Medulla oblongata (tissue), 1 donor: ENCODE measurements around the gene PITPNC1.
"Not testable (repeated sequence)": the region's sequence is repeated elsewhere in the genome, so short reads cannot be mapped to it uniquely, and the experiment has no call there.

ENCODE experiments used
- DNase-seq: peaks from one replicate; pipeline ENCODE4 v3.0.0-alpha.2; 2015; ENCODE audit errors: extremely low spot score

Gene PITPNC1

DNA sequence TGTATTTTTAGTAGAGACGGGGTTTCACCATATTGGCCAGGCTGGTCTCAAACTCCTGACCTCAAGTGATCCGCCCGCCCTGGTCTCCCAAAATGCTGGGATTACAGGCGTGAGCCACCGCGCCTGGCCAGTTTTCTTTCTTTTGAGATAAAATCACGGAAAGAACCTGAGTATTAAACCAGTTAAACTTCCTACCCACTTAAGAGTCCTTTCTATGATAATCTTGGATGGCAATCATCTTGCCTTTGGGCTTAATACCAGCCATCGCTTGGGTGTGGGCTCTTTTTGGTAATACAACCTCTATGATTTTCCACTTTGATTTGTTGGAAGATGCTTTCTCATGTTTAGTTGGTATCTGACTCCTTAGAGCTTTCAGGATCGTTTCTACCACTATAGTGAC, 24.0 kb downstream of the PITPNC1 start:
- DNase-seq: no peak

DNA sequence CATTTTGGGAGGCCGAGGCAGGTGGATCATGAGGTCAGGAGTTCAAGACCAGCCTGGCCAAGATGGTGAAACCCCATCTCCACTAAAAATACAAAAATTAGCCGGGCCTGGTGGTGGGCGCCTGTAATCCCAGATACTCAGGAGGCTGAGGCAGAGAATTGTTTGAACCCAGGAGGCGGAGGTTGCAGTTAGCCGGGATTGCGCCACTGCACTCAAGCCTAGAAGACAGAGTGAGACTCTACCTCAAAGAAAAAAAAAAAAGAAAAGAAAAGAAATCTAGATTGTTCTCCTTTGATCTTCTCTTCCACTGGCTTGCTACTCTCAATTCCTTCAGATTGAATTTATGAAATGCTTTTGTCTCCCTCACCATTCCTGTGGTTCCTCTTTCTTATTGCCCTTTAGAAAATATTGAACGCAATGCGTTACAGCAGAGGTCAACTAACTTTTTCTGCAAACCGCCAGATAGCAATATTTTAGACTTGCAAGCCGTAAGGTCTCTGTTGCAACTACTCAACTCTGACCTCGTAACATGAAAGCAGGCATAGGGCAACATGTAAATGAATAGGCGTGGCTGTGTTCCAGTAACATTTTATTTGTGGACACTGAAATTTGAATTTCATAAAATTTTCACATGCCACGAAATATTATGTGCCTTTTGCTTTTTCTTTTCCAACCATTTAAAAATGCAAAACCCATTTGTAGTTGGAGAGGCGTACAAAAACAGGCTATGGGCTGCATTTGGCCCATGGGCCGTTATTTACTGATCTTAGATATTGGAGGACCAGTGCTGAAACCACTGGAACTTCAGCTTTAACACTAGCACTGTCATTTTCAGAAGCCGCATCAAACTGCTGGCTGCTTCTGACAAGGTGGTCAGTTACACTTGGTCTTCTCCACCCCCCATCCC, 24.8 kb downstream of the PITPNC1 start:
- no peak for DNase-seq

DNA sequence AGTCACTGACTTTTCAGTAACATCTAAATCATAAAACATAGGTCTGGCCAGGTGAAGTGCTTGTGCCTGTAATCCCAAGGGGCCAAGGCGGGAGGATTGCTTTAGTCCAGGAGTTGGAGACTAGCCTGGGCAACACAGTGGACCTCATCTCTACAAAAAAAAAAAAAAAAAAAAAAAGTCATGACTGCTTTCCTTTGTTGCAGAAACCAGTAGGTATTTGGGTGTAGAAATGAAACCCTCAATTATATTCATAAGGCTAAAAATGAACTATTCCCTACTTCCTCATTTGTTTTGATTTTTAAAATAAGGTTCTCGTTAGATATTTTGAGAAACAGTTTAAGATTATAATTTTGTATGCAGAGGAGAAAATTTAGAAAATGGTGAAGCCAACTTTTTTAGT, 26.0 kb downstream of the PITPNC1 start:
- no peak for DNase-seq

DNA sequence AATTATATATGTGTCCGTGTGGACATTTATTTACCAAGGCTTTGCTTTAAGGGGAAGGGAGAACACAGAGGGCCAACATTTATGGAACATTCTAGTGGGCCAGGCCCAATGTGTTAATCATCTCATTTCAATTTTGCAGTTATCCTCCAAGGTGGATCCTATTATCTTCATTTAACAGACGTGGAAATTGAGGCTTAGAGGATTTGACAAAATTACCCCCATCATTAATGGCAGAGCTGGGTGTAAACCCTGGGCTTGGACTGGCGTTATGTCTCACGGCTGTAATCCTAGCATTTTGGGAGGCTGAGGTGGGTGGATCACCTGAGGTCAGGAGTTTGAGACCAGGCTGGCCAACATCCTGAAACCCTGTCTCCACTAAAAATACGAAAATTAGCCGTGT, 26.4 kb downstream of the PITPNC1 start:
- no peak for DNase-seq

DNA sequence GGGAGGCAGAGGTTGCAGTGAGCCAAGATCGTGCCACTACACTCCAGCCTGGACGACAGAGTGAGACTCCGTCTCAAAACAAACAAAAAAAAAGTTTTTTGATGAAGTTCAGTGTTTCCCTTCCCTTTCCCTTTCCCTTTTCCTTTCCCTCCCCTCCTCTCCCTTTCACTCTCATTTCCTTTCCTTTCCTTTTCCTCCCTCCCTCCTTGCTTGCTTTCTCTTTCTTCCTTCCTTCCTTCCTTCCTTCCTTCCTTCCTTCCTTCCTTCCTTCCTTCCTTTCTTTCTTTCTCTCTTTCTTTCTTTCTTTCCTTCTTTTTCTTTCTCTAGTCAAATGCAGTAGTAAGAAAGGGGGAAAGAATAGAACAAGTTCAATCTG, 31.4 kb downstream of the PITPNC1 start:
- not testable (repeated sequence) for DNase-seq

DNA sequence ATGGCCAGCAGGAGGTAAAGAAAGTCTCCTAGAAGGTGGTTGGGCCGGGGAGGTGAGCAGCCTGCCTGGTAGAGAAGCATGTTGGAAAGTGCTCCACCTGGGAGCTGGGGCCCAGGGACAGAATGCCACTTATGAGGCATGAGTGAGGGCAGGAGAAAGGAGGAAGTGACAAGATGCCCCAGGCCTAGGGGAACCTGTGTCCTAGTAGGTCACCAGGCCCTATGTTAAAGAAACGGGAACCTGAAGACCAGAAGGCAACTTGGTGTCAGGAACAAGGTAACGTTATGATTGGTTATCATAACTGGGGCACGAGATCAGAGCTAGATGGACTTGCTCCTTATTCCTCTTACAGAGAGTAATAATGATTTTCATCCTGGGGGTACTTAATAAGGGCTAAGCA, 34.3 kb downstream of the PITPNC1 start:
- DNase-seq: no peak

DNA sequence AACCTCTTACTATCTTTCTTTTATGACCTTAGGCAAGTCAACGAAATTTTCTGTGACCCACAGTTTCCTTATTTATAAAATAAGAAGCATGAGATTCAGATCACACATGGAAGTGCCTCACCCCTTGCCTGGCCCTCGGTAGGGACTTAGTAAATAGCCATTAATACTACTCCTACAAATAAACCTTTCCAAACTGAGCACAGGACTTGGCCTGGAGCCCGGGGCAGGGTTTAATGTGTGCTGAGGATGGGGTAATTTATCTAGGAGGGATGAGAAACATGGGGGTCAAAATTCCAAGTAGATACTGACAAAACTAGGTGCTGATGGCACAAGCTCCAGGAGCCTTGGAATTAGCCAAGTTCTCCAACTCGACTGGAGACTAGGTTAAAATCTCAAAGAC, 35.0 kb downstream of the PITPNC1 start:
- no peak for DNase-seq

DNA sequence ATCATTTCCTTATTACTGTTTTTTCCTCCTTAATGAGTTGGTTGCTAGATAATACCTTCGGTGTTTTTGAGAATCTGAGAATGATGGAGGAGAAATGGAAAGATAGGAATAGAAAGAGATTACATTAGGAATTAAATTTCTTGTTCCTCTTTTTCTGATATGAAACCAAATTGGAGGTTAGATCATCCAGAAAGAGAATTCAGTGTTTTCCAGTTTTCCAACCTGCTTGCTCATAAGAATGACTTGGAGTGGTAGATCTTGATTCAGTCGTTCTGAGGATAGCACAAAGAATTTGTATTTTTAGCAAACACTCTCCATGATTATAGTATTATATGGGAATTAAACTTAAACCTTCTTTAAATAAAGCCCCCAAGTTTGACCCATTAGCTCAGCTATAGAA, 35.9 kb downstream of the PITPNC1 start:
- DNase-seq: no peak

DNA sequence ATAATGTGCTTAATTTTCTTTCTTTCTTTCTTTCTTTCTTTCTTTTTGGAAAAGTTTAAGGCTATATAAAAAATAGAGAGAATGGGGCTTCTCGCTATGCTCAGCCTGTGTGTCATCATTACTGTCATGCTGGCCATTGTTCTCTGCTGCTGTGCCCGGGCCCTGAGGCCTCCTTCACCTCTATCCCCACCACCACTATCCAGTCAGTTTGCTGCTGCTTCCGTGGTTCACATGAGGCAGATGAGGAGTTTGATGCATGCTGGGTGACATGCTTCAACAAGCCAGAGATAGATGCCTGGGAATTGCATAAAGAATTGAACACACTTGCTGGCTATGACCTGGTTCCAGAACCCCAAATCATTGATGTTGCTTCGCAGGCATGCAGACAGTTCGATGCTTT, 36.3 kb downstream of the PITPNC1 start:
- no peak for DNase-seq

DNA sequence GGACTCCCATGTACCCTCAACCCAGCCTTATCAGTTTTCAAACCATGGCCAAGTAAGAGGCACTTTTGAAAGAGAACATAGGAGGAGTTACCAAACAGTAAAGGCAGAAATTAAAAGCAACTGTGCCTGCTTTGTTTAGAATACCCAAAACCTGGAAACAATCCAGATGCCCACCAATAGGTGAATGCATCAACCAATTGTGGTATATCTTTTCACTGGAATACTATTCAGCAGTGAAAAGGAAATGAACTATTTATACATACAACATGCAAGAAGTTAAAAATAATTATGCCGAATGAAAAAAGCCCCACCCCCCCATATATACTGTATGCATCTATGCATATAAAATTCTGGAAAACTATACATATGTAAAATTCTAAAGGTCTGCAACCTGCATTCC, 37.0 kb downstream of the PITPNC1 start:
- no peak for DNase-seq

DNA sequence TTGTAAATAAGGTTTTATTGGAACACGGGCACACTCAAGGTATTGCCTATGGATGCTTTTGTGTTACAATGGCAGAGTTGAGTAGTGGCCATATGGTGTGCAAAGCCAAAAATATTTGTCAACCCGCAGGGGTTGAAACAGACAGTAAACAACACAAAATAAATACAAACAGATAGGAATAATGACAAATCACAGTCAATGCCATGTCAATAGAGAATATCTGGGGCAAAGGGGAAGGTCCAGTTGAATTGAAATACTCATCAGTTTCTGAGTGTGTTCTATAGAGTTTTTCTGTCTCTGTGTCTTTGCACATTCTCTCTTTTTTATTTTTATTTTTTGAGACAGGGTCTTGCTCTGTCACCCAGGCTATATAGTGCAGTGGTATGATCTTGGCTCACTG, 37.5 kb downstream of the PITPNC1 start:
- DNase-seq: no peak

DNA sequence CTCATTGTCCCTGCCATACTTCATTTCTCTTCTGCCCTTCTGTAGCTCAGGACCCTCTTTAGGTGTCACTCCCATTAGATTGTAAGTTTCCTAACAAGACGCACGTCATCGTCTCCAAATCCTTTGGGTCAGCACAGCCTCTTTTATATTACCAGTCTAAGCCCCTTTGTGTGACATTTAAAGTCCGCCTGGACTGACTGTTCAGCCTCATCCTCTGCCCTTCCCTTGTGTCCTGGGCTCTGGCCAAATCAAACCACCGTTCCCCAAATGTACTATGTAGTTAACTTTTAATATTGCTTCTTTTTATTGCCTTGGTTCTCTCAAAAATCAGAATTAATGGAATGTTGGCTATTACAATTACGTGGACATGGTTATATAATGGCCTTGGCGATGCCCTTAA, 38.2 kb downstream of the PITPNC1 start:
- DNase-seq: no peak

DNA sequence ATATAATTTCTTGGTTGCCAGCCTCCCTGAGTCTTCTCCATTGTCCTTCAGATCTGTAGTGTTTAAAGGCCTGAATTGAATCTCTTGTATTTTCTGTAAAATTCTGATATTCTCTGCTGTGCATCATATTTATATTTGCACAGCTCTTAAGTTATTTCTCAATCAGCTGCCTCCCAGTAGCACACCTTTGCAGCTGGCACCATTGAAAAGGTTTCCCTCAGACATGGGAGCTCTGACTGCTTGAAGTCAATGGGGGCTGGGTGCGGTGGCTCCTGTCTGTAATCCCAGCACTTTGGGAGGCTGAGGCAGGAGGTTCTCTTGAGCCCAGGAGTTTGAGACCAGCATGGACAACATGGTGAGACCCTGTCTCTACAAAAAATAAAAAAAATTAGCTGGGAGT, 40.4 kb downstream of the PITPNC1 start:
- DNase-seq: no peak

DNA sequence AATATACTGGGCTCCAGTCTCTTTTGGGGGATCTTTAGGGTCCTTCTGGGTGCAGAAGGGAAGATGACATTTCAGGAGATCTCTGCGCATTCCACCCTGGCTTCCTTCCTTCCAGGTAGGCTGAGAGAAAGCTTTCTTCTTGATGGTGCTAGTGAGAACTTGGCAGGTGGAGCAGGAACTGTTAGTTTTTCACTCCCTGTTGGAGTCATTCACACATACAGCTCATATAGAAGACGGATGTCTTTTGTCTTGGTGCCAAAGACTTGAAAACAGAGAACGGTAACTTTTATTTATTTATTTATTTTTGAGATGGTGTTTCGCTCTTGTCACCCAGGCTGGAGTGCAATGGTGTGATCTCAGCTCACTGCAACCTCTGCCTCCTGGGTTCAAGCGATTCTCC, 43.9 kb downstream of the PITPNC1 start:
- DNase-seq: no peak

DNA sequence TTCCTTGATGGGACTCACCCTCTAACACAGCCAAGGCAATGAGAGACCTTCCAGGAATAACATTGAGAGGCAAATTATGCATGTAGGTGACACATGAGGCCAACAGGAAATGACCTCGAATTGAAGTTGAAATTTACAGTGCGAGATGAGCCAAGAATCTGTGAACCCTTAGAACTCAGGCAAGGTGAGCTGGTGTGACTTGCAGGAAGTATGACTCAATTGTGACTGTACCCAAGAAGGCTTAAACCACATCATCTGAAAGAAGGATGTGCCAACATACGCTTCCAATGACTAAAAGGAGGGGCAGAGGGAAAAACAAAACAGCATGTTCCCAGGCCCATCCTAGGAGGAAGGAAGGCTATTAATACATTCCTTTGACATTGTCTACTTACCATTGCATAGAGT, 44.8 kb downstream of the PITPNC1 start:
- DNase-seq: no peak

DNA sequence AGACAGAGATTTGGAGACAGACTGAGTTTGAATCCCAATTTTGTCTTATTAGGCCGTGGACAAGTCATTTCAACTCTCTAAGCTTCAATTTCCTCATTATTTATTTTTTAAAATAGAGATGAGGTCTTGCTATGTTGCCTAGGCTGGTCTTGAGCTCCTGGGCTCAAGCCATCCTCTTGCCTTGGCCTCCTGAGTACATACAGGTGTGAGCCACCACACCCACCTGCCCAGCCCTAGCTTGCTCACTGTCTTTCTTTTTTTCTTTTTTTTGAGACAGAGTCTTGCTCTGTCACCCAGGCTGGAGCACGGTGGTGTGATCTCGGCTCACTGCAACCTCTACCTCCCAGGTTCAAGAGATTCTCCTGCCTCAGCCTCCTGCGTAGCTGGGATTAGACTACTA, 45.2 kb downstream of the PITPNC1 start:
- not testable (repeated sequence) for DNase-seq

DNA sequence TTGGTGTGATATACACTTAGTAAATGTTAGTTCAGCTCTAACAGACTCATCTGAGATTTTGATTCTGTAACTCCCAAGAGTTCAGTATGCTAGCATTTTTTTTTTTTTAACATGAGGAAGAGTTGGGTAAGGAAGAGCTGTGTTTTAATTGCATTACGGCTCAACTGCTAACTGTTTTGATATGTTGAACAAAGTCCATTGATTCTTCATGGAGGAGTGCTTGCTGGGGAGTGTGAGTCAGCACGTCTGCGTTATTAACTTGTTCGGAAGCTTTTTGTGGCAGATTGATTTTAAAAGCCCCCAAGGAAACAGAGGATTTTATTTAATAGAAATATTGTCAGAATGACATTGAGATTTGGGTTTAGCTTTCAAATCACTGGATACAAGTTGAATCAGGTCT, 45.8 kb downstream of the PITPNC1 start:
- DNase-seq: no peak

DNA sequence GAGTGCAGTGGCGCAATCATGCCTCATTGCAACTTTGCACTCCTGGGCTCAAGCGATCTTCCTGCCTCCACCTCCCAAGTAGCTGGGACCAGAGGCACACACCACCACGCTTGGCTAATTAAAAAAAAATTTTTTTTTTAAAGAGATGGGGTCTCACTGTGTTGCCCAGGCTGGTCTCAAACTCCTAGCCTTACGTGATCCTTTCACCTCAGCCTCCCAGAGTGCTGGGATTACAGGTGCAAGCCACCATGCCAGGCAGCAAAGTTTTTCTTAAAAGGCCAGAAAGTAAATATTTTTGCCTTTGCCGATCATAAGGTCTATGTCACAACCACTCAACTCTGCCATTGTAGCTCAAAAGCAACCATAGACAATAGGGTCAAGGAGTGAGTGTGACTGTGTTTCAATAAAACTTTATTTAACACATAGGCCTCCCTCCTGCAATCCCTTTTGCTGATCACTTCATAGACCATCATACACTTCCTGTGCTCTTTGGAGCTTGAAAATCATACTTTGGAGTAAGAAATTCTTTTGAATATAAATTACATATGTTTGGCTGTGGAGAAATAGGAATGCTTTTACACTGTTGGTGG, 48.6 kb downstream of the PITPNC1 start:
- DNase-seq: no peak

DNA sequence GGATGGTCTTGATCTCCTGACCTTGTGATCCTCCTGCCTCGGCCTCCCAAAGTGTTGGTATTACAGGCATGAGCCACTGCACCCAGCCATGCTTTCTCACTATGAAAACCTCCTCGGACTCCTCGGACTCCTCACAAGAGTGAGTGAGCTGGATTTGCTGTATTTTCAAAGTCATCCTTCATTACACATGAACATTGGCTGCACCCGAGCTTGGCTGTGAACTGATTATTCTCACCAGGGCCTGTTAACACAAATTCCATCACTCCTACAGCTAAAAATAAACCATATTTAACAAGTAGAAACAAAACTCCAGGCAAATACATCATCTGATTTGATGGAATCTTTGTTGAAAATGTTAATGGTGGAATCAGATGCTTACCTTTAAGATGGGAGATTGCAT, 50.3 kb downstream of the PITPNC1 start:
- no peak for DNase-seq

DNA sequence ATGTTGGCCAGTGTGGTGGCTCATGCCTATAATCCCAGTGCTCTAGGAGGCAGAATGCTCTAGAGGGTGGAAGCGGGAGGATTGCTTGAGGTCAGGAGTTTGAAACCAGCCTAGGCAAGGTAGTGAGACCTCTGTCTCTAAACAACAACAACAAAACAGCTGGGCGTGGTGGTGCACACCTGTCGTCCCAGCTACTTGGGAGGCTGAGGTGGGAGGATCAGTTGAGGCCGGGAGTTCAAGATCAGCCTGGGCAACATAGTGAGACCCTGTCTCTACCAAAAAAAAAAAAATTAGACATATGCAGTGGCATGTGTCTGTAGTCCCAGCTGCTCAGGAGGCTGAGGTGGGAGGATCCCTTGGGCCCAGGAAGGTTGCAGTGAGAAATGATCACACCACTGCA, 53.4 kb downstream of the PITPNC1 start:
- DNase-seq: not testable (repeated sequence)

DNA sequence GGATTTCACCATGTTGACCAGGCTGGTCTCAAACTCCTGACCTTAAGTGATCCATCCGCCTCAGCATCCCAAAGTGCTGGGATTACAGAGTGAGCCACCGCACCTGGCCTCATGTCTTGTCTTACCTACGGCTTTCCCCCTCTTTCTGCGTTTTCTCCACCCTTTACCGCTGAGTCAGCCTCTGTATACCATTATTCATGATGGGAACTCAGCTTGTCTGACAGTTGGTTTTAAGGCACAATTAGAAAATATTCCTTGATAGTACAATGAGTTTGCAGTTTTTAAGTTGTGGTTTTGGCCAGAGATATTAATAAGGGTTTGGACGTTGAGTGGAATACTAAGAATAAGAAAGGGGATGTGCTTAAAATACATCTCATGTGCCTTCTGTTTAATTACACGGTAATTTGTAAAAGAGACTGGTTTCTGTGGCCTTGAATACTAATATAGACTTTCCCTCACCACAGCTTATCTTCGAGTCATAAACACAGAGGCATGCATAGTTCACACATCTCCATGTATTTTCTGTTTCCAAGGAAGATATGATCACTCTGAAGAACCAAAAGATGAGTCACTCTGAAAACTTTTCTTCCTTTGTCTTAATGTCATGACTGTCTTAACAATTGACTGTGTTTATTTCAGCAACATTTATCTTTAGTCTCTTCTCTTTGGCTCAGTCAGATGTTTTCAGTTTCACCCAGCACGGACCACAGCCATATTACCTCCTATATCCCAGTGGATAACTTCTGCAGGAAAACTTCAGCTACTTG, 54.4 kb downstream of the PITPNC1 start:
- DNase-seq: no peak

DNA sequence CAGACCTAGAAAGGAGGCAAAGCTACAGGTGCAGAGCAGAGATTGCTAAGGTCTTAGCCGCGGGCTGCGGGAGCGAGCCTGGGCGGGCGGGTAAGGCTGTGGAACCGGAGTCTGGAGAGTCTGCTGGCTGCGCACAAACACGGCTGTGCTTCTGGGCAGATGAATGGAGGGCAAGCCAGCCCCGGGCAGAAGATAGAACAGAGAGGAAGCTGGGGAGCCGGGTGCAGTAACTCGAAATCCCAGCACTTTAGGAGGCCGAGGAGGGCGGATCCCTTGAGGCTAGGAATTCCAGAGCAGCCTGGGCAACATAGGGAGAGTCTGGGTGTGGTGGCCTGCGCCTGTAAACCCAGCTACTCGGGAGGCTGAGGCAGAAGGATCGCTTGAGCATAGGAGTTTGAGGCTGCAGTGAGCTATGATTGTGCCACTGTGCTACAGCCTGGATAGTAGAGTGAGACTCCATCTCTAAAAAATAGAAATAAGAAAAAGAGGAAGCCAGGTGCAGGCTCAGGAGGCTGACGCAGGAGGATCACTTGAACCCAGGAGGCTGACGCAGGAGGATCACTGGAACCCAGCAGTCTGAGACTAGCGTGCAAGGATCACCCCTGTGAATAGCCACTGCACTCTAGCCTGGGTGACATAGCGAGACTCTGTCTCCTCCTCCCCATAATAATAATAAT, 56.3 kb downstream of the PITPNC1 start:
- no peak for DNase-seq
